NCI-H1930 (cell line): ENCODE measurements around the gene PRPF8.

Experiments
- DNase-seq, 2 experiments: peaks; one replicate each; lab custom pipeline; 2025; lab: John Stamatoyannopoulos, UW

PRPF8 gene

DNA sequence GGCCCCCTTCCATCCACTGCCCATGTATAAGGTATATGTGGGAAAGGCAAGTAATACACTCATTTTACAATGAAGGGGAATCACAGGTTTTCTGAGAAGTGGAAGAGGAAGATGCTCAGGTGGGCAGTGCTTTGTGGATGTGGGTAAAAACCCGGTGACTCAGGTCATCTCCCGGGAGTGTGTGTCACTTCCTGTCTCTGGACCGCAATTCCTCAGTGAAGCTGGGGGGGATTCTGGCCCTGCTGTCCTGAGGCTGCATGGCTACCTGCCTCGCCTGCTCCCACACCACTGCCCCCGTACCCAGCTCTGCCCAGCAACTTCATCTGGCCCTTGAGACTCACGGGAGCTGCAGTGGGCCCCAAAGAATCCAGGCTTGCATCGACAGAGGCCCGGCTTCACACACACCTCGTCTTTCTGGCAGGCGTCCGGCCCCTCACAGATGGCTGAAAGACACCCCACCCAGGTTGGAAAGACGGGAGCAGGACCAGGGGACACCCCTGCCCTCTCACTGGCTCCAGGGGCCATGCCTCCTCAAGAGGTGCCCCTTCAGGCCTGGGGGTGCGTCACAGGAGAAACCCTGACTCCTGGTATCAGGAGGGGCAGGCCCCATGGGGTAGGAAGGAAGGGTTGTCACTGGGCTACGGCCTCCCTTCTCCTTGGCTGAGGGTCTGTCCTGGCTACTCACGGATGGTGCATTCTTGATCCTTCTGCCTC, 40.0 kb downstream of the PRPF8 start:
- DNase-seq, result no peak

GRCh38 chr17:1643999-1644492, 40.6 kb downstream of the PRPF8 start:
- DNase-seq, result no peak

GRCh38 chr17:1643293-1643998, 41.2 kb downstream of the PRPF8 start:
- DNase-seq, result peak; percentile 60 to 66

- no peak for DNase-seq
Measured at GRCh38 chr17:1641065-1641403, 43.6 kb downstream of the PRPF8 start.

DNA sequence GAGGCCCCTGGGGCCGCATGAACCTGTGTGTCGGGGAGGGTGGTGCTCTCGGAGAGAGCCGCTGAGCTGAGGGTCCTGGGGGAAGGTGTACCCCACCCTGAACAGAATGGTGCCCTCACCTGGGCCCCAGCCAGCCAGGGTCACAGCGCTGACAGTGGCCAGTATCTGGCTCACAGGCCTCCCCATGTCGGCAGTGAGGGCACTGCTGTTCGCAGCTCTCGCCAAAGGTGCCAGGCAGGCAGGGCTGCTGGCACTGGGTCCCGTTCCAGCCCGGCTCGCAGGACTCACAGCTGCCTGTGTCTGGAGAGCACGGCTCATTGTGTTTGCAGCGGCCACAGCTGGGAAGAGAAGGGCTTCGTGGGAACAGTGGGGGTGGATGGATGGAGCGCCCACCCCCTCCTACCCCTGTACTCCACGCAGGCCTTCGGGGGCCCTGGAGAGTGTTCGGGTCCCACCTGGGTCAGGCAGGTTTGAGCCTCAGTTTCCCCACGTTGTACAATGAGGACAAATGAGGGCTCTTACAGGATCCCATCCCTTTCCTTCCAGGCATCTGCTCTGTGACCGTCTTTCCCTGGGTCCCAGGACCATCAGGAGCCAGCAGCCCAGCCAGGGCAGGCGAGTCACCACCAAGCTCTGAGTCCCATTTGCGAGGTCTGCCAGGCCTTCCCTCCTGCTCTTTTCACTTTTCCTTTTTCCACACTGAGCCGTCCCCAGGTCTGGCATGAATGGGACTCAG, 44.2 kb downstream of the PRPF8 start:
- DNase-seq, result no peak

DNA sequence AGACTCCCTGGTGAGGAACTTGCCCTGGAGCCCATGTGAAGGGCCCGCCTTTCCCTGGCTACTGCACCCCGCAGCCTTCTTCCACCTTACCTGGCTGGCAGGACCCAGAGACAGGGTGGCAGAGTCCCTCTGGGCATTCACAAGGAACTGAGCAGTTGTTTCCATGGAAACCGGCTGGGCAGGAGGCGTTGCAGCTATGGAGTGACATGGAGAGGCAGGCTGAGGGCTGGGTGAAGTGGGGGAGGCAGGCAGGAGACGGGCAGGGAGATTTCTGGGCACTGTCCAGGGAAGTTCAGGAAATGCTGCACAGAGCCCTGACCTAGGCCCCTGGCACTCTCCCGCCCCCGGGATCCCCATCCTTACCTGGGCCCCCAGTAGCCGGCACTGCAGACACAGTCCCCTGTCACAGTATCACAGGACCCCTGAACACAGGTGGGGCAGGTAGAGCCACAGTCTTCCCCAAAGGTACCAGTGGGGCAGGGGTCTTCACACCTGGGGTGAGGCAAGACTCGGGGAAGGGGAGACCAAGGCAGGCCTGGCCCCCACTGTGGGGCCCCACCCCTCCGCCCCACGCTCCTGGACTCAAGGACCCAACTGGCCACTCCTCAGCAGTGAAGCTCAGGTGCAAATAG, 45.0 kb downstream of the PRPF8 start:
- no peak for DNase-seq

GRCh38 chr17:1638624-1639300, 45.9 kb downstream of the PRPF8 start:
- no peak for DNase-seq

- no peak for DNase-seq
Measured at GRCh38 chr17:1638171-1638590, 46.5 kb downstream of the PRPF8 start.

DNA sequence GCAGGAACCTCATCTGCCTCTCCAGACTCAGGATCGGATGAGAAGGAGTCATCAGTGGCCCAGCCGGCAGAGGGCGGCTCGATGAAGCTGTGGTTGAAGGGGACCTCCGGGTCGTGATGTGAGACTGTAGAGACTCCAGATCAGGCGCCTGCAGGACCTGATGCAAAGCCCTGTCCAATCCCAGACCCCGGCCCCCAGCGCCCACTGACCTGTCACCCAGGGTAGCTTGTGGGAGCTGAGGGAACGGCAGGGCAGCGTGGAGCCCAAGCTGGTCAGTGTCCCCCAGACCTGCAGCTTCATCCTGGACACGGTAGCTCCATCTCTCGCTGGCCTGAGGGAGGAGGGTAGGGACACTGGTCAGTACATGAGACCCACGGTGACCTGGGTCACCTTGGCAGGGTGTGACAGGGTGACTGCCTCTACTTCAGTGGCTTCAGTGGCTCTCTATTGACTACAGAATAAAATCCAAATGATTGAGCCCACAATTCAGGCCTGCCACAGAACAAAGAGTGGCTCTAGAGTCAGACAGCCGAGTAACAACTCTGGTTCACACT, 47.9 kb downstream of the PRPF8 start:
- DNase-seq, result no peak

GRCh38 chr17:1635675-1636465, 48.8 kb downstream of the PRPF8 start:
- DNase-seq, result no peak

DNA sequence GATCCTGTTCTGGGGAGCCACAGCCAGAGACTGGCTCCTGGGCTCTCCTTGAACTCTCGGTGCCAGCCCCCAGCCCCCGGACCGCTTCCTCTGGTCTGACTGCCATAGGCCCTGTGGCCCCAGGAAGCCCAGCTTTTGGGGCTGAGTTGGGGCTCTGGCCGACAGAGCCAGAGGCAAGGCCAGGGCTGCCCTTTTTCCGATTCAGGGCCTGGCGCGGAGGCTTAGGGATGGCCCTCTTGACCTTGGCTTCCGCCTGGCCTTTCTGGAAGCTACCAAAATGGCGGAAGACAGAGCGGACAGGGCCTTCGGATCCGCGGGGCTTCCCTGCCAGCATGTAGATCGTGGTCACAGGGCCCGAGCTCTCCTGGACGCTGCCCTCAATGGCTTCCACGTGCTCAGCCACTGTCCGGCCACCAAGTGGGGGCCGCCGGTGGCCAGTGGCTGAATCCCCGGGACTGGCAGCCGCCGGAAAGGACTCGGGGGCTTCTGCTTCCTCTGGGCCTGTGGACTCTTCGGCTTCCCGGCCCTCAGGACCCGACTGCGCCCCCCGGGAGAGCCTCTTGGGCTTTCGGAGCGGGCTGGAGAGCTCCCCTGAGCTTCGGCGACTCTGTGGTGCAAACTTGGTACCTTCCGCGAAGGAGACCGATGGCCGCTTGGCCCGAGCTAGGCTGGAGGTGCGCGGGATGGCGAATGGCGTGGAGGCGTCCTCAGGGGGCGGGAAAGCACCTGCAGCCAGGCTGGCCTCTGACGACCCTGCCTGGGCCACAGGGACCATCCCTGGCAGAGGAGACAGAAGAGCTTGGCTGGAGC, 49.6 kb downstream of the PRPF8 start:
- no peak for DNase-seq

GRCh38 chr17:1630662-1631061, 54.0 kb downstream of the PRPF8 start:
- DNase-seq, result no peak

GRCh38 chr17:1629504-1630310, 55.0 kb downstream of the PRPF8 start:
- DNase-seq, result peak; percentile 52 to 59

GRCh38 chr17:1628856-1629503, 55.7 kb downstream of the PRPF8 start:
- DNase-seq, result peak; percentile 91 to 93

DNA sequence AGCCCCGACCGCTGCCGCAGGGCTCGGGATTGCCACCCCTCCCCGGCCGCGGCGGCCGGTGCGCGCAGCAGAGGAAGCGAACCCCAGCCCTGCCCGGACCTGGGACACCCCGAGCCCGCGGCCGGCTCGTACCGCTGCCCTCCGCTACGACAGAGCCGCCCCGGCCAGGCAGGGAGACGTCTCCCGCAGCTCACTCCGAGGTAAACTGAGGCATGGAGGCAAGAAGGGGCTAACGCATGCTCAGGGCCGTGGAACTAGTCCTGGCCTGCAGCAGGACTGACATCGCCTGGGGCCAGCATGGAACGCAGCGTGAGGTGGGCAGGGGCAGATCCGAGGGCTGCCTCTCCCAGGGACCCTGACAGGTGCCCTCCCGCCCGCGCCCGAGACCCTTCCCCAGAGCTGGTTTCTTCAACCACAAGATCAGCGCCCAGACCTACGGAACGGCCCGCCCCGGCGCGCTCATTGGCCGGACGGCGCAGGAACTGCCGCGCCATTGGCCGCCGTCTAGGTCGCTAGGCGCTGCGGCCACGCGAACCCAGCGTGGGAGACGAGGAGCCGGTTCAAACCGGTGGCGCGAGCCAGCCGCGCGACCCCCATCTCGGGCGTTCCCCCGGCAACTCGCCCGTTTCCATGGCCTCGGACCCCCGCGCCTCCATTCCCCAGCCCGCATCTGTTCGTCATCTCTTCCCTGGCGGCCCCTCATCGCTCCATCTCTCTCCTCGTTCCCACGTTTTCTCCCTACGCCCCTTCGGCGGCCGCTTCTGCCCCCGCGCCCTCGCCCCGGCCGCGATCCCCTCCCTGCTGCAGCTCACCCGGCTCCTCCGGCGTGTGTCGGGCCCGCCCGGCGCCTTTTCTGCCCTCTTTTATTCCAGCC, 56.4 kb downstream of the PRPF8 start, which contains the start of gene SLC43A2:
TSS of gene SLC43A2 (minus strand) at position 853 of the 874 bp plus-strand sequence. CDS start 960 bp downstream, outside the sequence.
- peak; percentile 79 to 90 for DNase-seq

- DNase-seq, result no peak
Measured at GRCh38 chr17:1627182-1627981, 57.3 kb downstream of the PRPF8 start.
